HepG2 (cell line): ENCODE measurements around the gene MRPS11. TPM values are rescaled to one million over a fixed set of nuclear protein-coding genes. Genes with fewer than 3 reads are reported as not detected.

Experiments
- ATF4 ChIP-seq, 2 experiments: fragments of 450-650 bp in 1 of 2; sonication (generic) in 1 of 2; formaldehyde crosslinking; IDR thresholded peaks; 2 replicates each; pipeline versions ENCODE4 v1.5.0 to v1.8.0; 2020 to 2022; ENCODE audit warnings: mild to moderate bottlenecking in 1 of 2, missing genetic modification reagents in 1 of 2
- DMTF1 ChIP-seq: sonication (generic); formaldehyde crosslinking; IDR thresholded peaks from 2 replicates; pipeline ENCODE4 v1.4.0; 2020; ENCODE audit warnings: mild to moderate bottlenecking, missing genetic modification reagents
- DRAP1 ChIP-seq: IDR thresholded peaks from 2 replicates; pipeline ENCODE4 v1.6.1; 2016; ENCODE audit warnings: missing genetic modification reagents, missing compliant biosample characterization
- FOXC1 ChIP-seq: sonication (generic); formaldehyde crosslinking; IDR thresholded peaks from 2 replicates; pipeline ENCODE4 v1.8.0; 2022; ENCODE audit warnings: mild to moderate bottlenecking, missing genetic modification reagents, borderline replicate concordance
- NR2F6 ChIP-seq, 2 experiments: IDR thresholded peaks; 2 replicates each; pipeline ENCODE4 v1.6.1; 2016; ENCODE audit warnings: antibody characterized with exemption in 1 of 2, mild to moderate bottlenecking in 1 of 2
- PPARG ChIP-seq: conservative IDR thresholded peaks from 2 replicates; pipeline ENCODE4 v1.6.1; 2016; ENCODE audit warnings: missing biosample characterization, missing genetic modification reagents
- ZBTB7B ChIP-seq: sonication (generic); formaldehyde crosslinking; IDR thresholded peaks from 2 replicates; pipeline ENCODE4 v1.4.0; 2020; ENCODE audit warnings: missing genetic modification reagents
- ZFP91 ChIP-seq: sonication (generic); formaldehyde crosslinking; IDR thresholded peaks from 2 replicates; pipeline ENCODE4 v1.9.0; 2022; ENCODE audit warnings: missing genetic modification reagents, mild to moderate bottlenecking, borderline replicate concordance
- ZHX1 ChIP-seq: sonication (generic); formaldehyde crosslinking; IDR thresholded peaks from 2 replicates; pipeline ENCODE4 v1.8.1; 2022; ENCODE audit warnings: low read depth, mild to moderate bottlenecking, missing genetic modification reagents
- ZNF34 ChIP-seq: sonication (generic); formaldehyde crosslinking; IDR thresholded peaks from 2 replicates; pipeline ENCODE4 v1.4.0; 2020; ENCODE audit warnings: mild to moderate bottlenecking, missing genetic modification reagents, borderline replicate concordance
- ZNF513 ChIP-seq: sonication (generic); formaldehyde crosslinking; conservative IDR thresholded peaks from 2 replicates; pipeline ENCODE4 v1.5.0; 2020; ENCODE audit warnings: missing genetic modification reagents
- ZNF570 ChIP-seq: sonication (generic); formaldehyde crosslinking; IDR thresholded peaks from 2 replicates; pipeline ENCODE4 v1.4.0; 2020; ENCODE audit warnings: mild to moderate bottlenecking, missing genetic modification reagents, borderline replicate concordance
- ZNF710 ChIP-seq: sonication (generic); formaldehyde crosslinking; IDR thresholded peaks from 2 replicates; pipeline ENCODE4 v1.5.0; 2020; ENCODE audit warnings: mild to moderate bottlenecking, missing genetic modification reagents, borderline replicate concordance
- ZSCAN25 ChIP-seq: sonication (generic); formaldehyde crosslinking; IDR thresholded peaks from 2 replicates; pipeline ENCODE4 v1.8.0; 2022; ENCODE audit warnings: mild to moderate bottlenecking, missing genetic modification reagents
- polyA plus RNA-seq, 8 experiments: library from polyadenylated mRNA; depleted of rRNA in 3 of 8; stranded (reverse) in 7 of 8; unstranded in 1 of 8; fragments of >200 nt; fragmentation: Illumina TruSeq in 4 of 8; extraction: Trizol in 4 of 8; gene quantifications; 2 replicates each; pipeline versions ENCODE4 v1.2.1 to v1.2.3, GENCODE V29; 2011 to 2016; ENCODE audit warnings: low read depth in 4 of 8, missing spikeins in 1 of 8, mixed read lengths in 1 of 8; ENCODE audit not compliant: insufficient read depth in 1 of 8
- total RNA-seq, 5 experiments: library from RNA; depleted of rRNA; stranded (reverse); fragments of >200 nt; fragmentation: Illumina TruSeq; extraction: Trizol; gene quantifications; 2 replicates each; pipeline ENCODE4 v1.2.3, GENCODE V29; 2016; ENCODE audit warnings: low read depth in 1 of 5

Gene MRPS11
- total and polyA plus RNA-seq, 2 of the 13 experiments (the other 11 are each of a cell fraction or from before 2014, with no cell fraction given), result 50.1 to 72.7 TPM

GRCh38 chr15:88467073-88467934 is at the start of gene MRPS11, which contains the start of gene MRPL46 (continued):
- TF ChIP-seq ZFP91 (CRISPR knock-in tag) (peak; percentile 62; the same call in 1 of the 2 replicates), ZSCAN25 (CRISPR knock-in tag) (no peak), ATF4 (CRISPR knock-in tag; IDR thresholded peaks at IDR 0.05) (peak in 1 of 2 experiments; percentile 41; a peak in 1 of 4 replicates), DRAP1 (CRISPR knock-in tag) (0 out of 2 replicates have a peak, but pooled peaks have one; percentile 18), DMTF1 (CRISPR knock-in tag) (no peak), ZHX1 (CRISPR knock-in tag) (no peak), ZNF570 (CRISPR knock-in tag) (no peak), ZNF513 (CRISPR knock-in tag) (no peak), ZNF34 (CRISPR knock-in tag) (0 out of 2 replicates have a peak, but pooled peaks have one; percentile 29), NR2F6 (IDR thresholded peaks at IDR 0.05) (no peak), NR2F6 (CRISPR knock-in tag; IDR thresholded peaks at IDR 0.05) (0 out of 2 replicates have a peak, but pooled peaks have one; percentile 6), PPARG (CRISPR knock-in tag) (peak; percentile 73), ZBTB7B (CRISPR knock-in tag) (0 out of 2 replicates have a peak, but pooled peaks have one; percentile 25), ZNF710 (CRISPR knock-in tag) (peak; percentile 69; the same call in 1 of the 2 replicates), FOXC1 (CRISPR knock-in tag) (peak; percentile 63; the same call in 1 of the 2 replicates)
